Measurements from ENCODE around the gene ZDHHC14.

DNA sequence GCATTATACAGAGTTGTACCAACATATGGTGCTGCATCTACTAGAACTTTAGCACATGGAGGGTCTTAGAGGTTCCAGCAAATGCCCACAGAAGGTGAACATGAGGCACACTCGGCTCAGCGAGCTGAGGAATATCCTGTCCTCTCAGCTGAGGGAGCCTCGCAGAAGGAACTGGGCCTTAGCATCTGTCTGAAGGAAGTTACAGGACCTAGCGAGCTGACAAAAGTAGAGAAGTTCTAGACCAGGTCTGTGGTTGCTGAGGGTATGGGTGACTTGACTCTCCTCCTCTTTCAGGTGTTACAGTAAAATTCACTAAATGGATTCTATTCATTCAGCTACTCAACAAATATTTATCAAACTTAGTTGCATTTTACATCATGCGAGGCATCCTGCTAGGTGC is 157.2 kb downstream of the ZDHHC14 start:
- TF ChIP-seq, protein P1, sequence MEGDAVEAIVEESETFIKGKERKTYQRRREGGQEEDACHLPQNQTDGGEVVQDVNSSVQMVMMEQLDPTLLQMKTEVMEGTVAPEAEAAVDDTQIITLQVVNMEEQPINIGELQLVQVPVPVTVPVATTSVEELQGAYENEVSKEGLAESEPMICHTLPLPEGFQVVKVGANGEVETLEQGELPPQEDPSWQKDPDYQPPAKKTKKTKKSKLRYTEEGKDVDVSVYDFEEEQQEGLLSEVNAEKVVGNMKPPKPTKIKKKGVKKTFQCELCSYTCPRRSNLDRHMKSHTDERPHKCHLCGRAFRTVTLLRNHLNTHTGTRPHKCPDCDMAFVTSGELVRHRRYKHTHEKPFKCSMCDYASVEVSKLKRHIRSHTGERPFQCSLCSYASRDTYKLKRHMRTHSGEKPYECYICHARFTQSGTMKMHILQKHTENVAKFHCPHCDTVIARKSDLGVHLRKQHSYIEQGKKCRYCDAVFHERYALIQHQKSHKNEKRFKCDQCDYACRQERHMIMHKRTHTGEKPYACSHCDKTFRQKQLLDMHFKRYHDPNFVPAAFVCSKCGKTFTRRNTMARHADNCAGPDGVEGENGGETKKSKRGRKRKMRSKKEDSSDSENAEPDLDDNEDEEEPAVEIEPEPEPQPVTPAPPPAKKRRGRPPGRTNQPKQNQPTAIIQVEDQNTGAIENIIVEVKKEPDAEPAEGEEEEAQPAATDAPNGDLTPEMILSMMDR (IDR thresholded peaks at IDR 0.05): no peak
- no peak for TF ChIP-seq POLR2A (IDR thresholded peaks at IDR 0.05)

Data from Peyer's patch (tissue), 4 donors.